HG03139 (cell line): Measurements from ENCODE around the gene ZNF845.
"Not testable (repeated sequence)": the region's sequence is repeated elsewhere in the genome, so short reads cannot be mapped to it uniquely, and the experiment has no call there.

ENCODE experiments used
- ATAC-seq: cut with Tn5 transposase; IDR thresholded peaks from one replicate; pipeline ENCODE4 v1.9.1; 2021; ENCODE audit not compliant: unreplicated experiment

The ZNF845 gene

DNA sequence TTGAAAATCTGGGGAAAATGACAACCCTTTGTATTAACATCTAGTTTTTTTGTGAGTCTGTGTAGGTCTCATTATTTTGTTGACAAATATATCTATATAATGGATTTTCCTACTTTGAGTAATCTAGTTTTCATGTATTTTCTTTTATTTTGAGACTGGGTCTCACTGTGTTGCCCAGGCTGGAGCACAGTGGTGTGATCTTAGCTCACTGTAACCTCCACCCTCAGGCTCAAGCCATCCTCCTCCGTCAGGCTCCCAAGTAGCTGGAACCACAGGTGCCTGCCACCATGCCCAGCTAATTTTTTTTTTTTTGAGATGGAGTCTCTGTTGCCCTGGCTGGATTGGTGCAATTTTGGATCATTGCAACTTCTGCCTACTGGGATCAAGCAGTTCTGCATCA is 41.2 kb downstream of the ZNF845 start:
- no peak for ATAC-seq

DNA sequence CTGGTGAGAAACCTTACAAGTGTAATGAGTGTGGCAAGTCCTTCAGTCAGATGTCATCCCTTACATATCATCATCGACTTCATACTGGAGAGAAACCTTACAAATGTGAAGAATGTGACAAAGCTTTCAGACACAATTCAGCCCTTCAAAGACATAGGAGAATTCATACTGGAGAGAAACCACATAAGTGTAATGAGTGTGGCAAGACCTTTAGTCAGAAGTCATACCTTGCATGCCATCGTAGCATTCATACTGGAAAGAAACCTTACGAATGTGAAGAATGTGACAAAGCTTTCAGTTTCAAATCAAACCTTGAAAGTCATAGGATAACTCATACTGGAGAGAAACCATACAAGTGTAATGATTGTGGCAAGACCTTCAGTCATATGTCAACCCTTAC is 47.8 kb downstream of the ZNF845 start:
- no peak for ATAC-seq

DNA sequence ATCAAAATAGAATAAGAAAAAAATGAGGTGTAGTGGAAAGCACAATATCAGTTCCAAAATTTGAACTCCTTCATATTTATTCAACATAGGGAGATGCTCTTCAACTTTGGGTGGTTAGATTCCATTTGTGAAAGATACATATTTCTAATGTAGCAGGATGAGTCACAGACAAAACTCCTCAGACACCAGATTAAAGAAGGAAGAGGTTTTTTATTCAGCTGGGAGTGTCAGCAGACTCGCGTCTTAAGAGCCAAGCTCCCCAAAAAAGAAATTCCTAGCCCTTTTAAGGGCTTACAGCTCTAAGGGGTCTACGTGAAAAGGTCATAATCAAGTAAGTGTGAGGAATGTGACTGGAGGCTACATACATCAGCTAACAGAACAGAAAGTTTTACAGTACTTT is 54.6 kb downstream of the ZNF845 start:
- ATAC-seq: no peak

DNA sequence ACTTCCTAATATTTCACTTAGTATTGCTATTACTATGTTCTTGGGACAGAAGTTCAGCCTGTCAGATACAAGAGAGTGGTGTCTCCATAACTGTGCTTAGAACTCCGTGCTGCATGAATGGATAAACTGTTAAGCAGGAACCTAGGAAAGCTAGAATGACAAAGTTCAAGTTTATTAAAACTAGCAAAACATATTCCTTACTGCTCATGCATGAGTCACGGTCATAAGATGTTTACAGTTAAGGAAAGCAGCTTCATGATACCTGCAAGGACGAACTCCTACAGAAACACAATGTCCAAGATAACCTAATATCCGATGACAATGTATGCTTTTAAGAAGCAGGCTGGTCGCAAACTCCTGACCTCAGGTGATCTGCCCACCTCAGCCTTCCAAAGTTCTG is 55.4 kb downstream of the ZNF845 start:
- ATAC-seq: no peak

DNA sequence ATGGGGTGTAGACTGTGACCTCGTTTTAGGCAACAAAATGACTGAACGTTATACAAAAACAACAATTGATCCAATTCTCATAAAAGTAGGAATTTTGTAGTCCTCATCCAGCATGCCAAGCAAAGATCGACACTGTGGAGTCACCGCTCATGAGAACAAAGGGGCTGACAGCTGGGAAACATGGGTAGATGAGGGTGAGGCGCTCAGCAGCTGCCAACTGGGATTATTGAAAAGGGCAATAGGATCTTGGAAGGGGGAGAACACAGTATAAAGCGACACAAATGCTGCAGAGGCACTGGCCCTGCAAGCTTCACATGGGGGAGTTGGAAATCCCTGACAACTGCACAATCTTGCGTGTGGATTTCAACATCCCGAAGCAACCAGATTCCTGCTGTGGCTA is 56.0 kb downstream of the ZNF845 start:
- ATAC-seq: no peak

DNA sequence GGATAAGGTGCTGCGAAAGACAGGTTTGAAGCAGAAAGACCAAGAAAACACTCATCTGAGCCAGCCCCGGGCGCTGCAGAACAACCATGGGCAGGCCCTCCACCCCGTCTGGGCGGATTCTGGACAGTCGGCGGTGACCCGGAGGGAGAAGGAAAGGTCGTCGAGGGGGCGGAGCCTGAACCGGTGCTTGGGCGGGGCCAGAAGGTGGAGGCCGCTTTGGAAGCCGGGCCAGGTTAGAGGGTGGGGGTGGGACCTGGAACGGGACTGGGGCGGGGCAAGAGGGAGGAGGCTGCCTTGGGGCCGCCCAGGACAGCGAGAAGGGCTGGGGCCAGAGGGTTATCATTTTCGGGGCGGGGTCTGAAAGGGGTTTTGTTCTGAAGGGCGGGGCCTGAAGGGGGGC is 56.4 kb downstream of the ZNF845 start:
- no peak for ATAC-seq

DNA sequence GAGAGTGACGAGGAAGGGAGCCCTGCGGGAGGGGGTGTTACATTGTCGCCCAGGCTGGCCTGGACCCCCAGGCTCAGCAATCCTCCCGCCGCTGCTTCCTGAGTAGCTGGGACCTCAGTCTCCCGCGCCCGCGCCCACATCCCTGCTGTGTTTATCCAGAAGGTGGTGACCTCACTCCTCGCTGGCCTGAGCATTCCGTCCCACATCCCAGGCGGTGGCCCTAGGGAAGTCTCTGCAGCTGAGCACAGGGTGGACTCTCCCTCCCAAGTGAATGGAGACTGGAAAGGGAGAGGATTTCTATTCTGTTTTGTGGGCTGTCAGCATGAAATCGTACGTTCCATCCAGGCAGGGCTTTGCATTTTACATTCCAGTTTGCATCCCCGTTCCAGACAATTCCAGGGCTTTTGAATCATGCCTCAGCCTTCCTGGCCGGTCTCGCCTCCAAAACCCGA is 61.0 kb downstream of the ZNF845 start:
- ATAC-seq: no peak

DNA sequence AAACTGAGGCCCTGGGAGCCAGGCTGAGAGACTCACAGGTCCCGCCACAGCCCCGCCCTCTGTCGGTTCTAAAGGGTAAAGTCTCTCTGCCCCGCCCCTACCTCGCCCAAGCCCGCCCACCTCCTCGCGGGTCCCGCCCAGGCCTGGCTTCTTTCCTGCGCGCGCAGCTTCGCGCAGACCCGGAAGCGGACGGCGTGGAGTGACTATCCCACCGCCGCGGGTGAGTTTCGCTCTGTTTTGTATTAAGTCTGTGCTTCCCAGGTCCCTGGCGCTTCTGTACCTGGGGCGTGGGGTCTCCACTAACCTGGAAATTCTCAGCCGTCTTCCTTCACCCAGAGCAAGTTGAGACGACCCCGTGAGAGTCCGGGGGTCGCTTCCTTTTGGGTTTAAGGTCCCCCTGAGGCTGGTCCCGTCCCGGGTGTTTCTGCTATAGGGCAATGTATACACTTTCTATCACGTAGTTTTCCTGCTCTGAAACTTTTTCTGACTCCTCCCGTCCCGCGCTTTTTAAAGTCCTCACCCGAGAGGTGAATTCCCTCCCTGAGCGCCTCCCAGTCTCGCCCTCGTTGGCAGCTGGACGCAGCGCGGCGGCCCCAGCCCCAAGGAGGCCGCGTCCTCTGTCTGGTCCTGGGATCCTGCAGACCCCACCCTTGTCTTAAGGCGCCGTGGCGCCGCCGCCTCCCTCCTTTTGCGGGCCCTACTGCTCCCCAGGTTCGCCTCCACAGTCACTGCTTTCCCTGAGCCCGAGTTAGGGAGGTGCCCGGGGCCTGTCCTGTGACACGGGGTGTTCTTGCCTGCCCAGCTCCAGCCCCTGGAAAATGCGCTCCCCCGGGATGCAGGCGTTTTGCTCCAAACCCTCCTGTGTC is 61.7 kb downstream of the ZNF845 start, which contains the start of gene ZNF765:
Gene ZNF765 (plus strand): TSS at position 176 of the 866 bp plus-strand sequence. CDS start 2,867 bp downstream, outside the sequence.
- ATAC-seq: peak; percentile 74

DNA sequence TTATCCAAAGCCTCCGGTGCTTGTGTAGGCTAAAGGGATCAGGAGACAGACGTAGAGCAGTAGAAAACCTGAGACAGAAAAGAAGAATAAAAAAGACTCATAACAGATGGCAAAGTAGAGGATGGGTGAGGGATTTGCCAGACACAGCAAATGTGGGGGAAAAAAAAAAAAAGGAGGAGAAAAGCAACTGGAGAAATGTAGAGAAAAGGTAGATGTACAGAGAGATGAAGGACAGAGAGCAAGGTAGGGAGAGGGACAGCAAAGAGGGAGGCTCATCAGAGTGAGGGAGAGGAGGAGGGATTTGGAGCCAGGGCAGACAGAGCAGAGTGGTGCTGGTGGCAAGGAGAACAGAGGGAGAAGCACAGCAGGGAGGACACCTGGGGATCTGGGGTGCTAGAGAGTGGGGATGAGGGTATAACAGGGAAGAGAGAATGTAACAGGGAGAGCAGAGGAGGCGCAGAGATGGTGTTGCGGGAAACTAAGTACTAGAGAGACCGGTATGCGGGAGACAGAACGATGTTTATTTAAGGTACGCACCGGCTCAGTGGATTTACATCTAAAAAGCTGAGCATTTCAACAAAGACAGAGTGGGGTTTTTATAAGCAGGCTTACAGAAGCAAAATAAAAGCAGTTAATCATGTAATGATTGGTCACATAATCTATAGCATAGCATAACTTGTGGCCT is 62.4 kb downstream of the ZNF845 start:
- not testable (repeated sequence) for ATAC-seq

DNA sequence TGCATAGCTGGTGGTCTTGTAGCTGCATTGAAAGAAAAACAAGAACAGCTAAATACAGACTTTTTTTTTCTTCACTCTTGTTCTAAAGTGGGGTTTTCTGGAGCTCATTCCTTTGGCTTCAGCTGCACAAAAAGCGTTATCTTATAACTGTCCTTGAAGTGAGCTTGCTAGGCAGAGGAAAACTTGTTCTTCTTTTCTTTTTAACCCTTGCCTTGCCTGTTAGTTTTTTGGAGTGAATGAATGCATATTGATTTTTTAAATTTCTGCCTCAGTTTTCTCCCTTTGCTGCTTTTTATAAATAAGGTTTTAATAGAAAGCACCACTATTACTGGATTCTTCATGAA is 62.9 kb downstream of the ZNF845 start:
- ATAC-seq: no peak

DNA sequence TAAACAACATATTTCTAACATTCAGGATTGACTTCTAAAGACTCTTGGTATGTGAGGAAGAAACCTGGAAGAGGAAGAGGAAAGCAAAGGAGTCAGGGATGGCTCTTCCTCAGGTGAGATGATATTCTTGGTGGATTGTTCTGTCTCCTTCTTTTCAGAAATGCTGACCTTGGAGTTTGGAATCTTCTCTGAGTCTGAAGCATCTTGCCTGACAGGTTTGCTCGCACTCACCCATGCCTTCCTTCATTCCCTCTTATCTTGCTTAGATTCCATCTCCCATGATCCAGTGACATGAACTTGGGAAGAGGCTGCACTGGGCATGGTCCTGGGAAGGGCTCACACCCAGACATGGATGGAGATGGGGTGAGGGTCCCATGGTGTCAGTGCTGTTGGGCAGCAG is 64.4 kb downstream of the ZNF845 start:
- ATAC-seq: not testable (repeated sequence)
